SK-N-MC (cell line): ENCODE data around the gene INSRR.

Experiments used
- EZH2 ChIP-seq: fragments of 200-600 bp; sonication (generic); IDR thresholded peaks from one replicate; pipeline ENCODE4 v1.6.1; 2017; ENCODE audit warnings: antibody characterized with exemption
- POLR2AphosphoS5 ChIP-seq: IDR thresholded peaks from 2 replicates; pipeline ENCODE4 v1.6.1; 2012; ENCODE audit warnings: mild to moderate bottlenecking, low read depth, low read length, borderline replicate concordance

- TF ChIP-seq EZH2 (no peak), POLR2AphosphoS5 (no peak)
Observed at GRCh38 chr1:156898161-156898566, 39.2 kb upstream of the INSRR start.
